NOMO-1 treated with DMSO at 0.1 percent for 48 hours (cell line): ENCODE data around the gene BMPR1B.

Experiments
- DNase-seq: peaks from one replicate; lab custom pipeline; 2025; ENCODE audit not compliant: unreplicated experiment; lab: John Stamatoyannopoulos, UW

Gene BMPR1B

DNA sequence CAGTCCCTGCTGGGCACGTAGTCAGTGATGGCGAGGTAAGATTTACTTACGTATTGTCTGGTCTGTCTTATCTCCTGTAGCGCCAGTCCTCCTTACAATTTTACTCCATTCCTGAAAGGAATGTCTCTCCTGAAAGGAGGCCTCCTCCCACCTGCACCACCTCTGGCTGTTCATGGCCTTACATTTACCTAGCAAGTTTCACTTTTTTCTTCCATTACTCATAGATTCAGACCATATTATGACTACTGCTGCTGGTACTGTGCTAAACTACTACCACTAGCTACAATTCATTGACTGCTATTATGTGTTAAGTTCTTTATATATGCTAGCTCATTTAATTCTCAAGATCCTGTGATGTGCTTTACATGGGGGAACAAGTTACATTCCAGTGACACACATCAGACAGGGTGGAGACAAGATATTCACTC, 189.9 kb downstream of the BMPR1B start:
- no peak for DNase-seq

- DNase-seq = no peak
These were observed 196.5 kb downstream of the BMPR1B start for GRCh38 chr4:94954251-94954650.

DNA sequence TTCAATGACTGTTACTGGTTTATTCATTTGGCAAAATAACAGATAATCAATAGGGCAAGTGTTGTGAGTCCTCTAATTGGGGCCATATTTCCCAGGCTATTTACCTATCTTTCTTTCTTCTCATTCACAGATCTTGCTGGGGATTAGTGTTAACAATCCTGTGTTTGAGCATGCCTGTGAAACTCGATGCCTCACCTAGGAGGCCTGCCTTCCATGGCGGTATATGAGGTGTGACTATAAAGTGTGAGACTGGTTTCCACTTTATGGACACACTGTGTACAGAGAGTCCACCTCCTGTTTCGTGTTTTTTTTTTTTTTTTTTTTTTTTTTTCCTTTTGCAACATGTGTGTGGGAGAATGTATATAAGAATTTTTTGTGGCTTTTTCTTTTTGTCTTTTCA, 199.3 kb downstream of the BMPR1B start:
- DNase-seq = no peak

DNA sequence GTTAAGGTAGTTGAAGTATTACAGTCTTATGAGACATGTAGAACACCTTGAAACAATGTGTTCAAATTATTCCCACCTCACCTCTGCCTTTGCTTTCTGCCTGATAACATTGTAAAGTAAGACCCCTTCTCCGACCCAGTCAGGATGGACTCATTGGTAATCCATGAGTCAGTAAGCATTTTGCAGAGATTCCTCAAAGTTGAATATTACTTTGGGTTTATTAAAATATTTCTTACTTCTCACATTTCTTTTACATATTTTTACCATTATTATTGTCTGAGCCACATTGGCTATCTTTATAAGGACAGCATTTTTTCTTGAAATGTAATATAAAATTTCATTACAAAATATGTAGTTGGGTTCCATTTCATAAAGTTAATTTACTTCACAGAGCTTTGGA, 201.6 kb downstream of the BMPR1B start:
- DNase-seq = no peak

- no peak for DNase-seq
These were observed 203.0 kb downstream of the BMPR1B start for GRCh38 chr4:94960708-94961107.

DNA sequence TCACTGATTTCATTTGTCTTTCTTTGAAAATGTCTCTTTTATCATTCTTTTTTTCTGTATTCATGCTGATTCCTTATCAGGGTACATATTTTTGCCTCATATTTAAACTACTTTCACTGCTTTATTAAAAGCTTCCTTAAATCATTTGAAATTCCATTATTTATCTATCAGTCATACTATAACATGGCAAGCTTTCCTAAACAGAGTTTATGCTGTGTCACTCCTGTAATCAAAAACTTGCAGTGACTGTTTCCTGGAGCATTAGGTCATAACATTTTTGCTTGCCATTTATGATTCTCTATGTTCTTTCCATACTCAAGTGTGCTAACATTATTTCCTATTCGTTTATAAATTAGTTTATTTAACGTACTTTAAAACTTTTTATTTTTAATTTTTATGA, 203.7 kb downstream of the BMPR1B start:
- no peak for DNase-seq

DNA sequence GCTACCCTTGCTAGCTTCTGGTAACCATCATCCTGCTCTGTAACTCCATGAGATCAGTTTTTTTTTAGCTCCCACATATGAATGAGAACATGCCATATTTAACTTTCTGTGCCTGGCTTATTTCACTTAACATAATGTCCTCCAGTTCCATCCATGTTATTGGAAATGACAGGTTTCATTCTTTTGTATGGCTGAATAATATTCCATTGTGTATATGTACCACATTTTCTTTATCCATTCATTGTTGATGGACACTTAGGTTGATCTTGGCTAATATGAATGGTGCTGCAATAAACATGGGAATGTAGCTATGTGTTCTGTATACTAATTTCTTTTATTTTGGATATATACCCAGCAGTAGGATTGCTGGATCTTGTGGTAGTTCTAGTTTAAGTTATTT, 204.7 kb downstream of the BMPR1B start:
- DNase-seq = no peak

- DNase-seq = no peak
These were observed 208.1 kb downstream of the BMPR1B start for GRCh38 chr4:94965852-94966251.

DNA sequence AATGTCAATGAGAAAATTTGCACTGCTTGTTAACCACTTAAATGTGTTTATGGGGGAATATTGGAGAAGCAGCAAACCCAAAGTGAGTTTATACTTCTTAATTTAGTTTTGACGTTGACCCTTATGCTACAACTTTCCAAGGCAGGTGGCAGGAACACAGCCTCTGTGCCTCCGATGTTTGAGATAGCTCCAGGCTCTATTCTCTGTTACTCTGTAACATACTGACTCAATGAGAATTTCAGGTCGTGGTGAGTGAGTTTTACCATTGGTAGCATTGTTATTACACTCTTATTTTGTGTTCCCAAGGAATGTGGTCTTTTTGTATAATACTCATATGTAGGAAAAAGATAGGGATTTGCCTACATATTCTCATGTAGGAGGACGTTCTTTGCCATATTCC, 210.7 kb downstream of the BMPR1B start:
- no peak for DNase-seq

GRCh38 chr4:94970650-94971049, 212.9 kb downstream of the BMPR1B start:
- no peak for DNase-seq

- no peak for DNase-seq
These were observed 217.0 kb downstream of the BMPR1B start for GRCh38 chr4:94974773-94975172.

- no peak for DNase-seq
These were observed 218.7 kb downstream of the BMPR1B start for GRCh38 chr4:94976371-94977011.

GRCh38 chr4:94978904-94979303, 221.1 kb downstream of the BMPR1B start:
- no peak for DNase-seq

DNA sequence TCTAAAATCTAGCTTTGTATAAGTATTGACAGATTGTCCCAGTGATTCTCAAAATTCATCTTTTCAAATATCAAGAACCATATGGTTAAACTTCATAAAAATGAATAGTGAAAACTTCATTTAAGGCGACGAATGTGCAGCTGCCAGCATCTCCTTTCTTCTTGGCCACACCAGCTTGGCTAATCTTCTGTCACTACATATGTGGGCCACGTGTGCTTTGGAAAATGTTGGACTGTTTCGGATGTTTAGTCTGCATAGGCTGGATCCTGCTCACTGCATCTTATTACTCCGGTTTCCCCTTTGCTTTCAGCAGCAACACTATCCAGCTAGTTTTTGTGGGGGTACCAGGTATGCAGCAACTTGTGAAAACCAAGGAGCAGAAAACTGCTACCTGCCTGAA, 221.9 kb downstream of the BMPR1B start:
- DNase-seq = no peak

DNA sequence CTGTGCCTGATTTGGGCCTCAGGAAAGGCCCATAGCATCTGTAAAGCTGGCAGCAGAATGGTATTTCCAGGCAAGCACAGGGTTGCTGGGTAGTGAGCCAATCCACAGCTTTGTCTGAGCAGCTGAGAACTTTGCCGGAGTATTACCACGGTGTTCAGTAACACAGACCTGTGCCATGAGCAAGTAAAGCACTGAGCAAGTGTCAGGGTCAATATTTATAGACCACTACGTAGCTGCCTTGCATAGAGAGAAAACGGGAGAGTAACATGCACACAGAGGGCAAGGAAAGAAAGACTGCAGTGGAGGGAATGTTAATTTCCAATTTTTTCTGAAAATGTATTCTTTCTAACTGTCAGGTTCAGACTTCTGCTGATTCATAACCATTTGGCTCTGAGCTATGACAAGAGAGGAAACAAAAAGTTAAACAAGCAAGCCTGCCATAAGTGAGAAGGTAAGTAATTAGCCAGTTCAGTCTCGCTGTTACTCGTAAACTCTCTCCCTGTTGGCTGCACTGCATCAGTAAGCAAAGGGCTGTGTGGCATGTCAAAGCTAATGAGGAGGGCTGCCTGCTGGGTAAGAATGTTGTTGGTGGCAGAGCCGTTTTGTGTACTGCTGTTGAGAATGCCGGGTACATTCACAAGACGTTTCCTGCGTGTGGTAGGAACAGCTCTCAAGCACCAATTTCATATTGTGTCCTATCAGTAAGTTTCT, 238.1 kb downstream of the BMPR1B start:
- DNase-seq = no peak

DNA sequence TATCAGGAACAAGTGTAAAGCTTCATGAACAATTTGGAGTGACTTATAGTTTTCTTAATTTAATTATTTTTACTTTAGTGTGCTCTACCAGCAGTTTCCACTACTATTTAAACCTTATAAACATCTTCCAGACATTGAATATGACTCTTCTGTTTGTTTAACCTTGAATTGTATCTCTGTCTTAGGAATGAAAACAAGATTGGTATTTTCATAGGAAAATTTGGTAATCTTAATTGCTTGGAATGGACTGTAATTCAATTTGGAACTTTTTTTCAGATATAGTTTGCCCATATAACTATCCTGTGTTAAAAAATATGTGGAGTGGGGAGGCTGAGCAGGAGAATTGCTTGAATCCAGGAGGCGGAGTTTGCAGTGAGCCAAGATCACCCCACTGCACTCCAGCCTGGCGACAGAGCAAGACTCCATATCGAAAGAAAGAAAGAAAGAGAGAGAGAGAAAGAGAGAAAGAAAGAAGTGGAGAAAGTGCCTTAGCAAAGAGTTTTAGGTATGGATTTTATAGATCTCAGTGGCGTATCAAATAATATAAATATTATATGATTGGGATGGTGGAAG, 242.4 kb downstream of the BMPR1B start:
- DNase-seq = no peak

DNA sequence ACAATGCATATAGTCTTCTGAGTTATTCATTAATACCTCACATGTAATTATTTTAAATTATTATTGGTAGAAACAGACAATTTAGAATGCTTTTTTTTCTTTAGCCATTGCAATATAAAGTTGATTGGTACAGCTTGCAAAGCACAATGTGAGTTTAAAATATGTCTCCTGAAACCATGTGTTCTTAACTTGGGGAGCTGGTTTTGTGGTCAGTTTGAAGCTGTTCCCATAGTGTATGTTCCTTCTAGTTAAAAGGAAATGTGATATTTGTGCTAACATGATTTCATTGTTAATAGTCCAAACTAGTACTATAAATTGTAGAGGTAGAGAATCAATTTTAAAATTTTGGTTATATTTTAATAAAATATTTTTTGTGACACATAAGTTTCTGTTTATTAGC, 247.2 kb downstream of the BMPR1B start:
- no peak for DNase-seq

- DNase-seq = no peak
These were observed 250.2 kb downstream of the BMPR1B start for GRCh38 chr4:95007998-95008397.

- DNase-seq = no peak
These were observed 255.5 kb downstream of the BMPR1B start for GRCh38 chr4:95013236-95013635.

- DNase-seq = no peak
These were observed 256.3 kb downstream of the BMPR1B start for GRCh38 chr4:95014068-95014467.

DNA sequence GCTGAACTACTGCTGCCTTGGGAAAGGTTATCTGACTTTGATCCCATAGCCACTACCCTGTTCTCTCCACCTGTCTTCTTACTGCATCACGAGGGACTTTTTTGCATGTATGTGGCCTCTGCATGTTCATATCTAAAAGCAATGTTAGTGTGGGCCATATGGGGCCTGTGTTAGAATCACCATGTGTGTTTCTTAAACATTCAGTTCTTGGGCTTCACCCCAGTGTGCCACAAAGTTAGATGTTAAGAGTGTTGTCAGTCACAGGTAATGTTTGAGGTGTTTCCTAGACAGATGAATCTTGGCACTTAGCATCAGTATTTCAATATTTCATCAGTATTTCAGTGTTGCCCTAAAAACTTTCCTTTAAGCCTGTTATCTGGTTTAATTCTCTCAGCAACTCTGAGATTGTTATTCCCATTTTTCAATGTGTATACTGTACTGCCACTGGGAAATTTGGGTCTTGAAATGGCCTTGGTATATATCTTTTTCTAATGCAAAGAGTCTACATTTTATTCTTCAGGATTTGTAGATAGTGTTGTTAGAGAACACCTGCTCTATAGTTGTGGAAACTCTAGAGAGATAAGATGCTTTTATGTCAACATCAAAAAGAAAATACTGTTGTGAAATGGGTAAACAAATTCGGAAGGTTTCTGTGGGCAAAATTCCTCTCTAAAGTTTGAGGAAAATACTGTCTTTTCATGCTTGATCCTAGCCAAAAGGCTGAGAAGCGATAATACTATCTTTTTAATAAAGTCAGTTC, 259.7 kb downstream of the BMPR1B start:
- DNase-seq = no peak

DNA sequence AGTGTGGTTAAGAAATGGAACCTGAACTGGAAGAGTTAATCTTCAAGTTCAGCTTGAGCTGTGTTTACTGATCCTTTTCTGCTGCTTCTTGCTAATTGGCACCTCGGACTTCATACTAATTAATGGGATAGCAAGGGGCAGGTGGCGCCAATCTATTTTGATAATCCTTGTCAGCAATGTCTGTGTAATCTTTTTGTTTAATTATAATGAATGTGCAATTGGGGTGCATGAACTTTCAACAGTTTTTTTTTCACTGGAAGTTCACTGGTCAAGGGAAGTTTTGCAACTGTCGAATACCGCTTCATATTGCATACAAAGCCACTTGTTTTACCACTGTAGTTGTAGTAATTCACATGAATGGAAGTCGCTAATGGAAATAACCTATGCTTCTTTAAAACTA, 261.0 kb downstream of the BMPR1B start:
- no peak for DNase-seq
